Heart left ventricle (tissue), 16 donors: ENCODE data around the gene ZNF521. TPM values are rescaled to one million over a fixed set of nuclear protein-coding genes. Genes with fewer than 3 reads are reported as not detected.

Experiments used
- ATAC-seq, 4 donors: fragments of 200-7000 bp; cut with Tn5 transposase; one replicate each; pipeline ENCODE4 v1.9.1; 2020 to 2022; ENCODE audit warnings: moderate library complexity in 4 of 4, mild to moderate bottlenecking in 3 of 4, moderate number of reproducible peaks in 1 of 4
- DNase-seq, 5 donors: peaks; one replicate each; pipeline ENCODE4 v3.0.0-alpha.2; 2020
- H3K27ac ChIP-seq, 12 donors: fragments of 200-600 bp; sonication (generic) in 4 of 12; one replicate each; pipeline versions ENCODE4 v1.5.0 to v1.8.0; 2016 to 2022; ENCODE audit warnings: mild to moderate bottlenecking in 2 of 12
- H3K27me3 ChIP-seq, 9 donors: fragments of 200-600 bp; sonication (generic) in 2 of 9; one replicate each; pipeline versions ENCODE4 v1.5.1 to v1.8.0; 2016 to 2022; ENCODE audit warnings: mild to moderate bottlenecking in 3 of 9
- H3K36me3 ChIP-seq, 9 donors: fragments of 200-600 bp; sonication (generic) in 2 of 9; one replicate each; pipeline versions ENCODE4 v1.5.0 to v1.8.0; 2018 to 2022; ENCODE audit warnings: mild to moderate bottlenecking in 2 of 9
- H3K4me1 ChIP-seq, 12 donors: fragments of 200-600 bp; sonication (generic) in 4 of 12; one replicate each; pipeline versions ENCODE4 v1.5.0 to v1.8.0; 2016 to 2022; ENCODE audit warnings: mild to moderate bottlenecking in 3 of 12
- H3K4me3 ChIP-seq, 12 donors: fragments of 200-600 bp; sonication (generic) in 4 of 12; one replicate each; pipeline versions ENCODE4 v1.5.0 to v1.8.0; 2017 to 2022; ENCODE audit warnings: mild to moderate bottlenecking in 9 of 12, moderate library complexity in 4 of 12
- H3K9me3 ChIP-seq, 12 donors: fragments of 200-600 bp; sonication (generic) in 4 of 12; one replicate each; pipeline versions ENCODE4 v1.5.0 to v1.8.0; 2016 to 2022; ENCODE audit warnings: mild to moderate bottlenecking in 1 of 12
- POLR2A ChIP-seq, 2 donors: fragments of 450-650 bp; IDR thresholded peaks; one replicate each; pipeline ENCODE4 v1.6.1; 2017; ENCODE audit warnings: antibody characterized with exemption in 2 of 2, mild to moderate bottlenecking in 2 of 2, moderate library complexity in 2 of 2
- WGBS, 4 donors: extraction: QIAGEN DNeasy Blood & Tissue Kit in 2 of 4; methylation state at CpG; one replicate each; pipeline versions ENCODE4 v1.1.5 to v1.1.7; 2013 to 2018; 5-methylcytosine and 5-hydroxymethylcytosine counted together
- intact Hi-C, 10 donors: fragments of 100-400 bp; cut with DNase I; formaldehyde crosslinking; loops; one replicate each; pipeline versions ENCODE4 v1.11.1 to v1.14.2; 2022
- polyA plus RNA-seq, 2 donors: library from polyadenylated mRNA; stranded (reverse); fragments of 200-250 nt; gene quantifications; one replicate each; pipeline ENCODE4 v1.2.3, GENCODE V29; 2013
- total RNA-seq, 9 donors: library from RNA; depleted of rRNA in 2 of 9; stranded (reverse); fragments of >200 nt in 2 of 9; fragmentation: NEBNext Ultra II Directional in 3 of 9; extraction: Animal tissue kit (Norgen Biotek cat#: 25700) in 3 of 9; gene quantifications; one replicate each; pipeline versions ENCODE4 v1.1.0 to v1.2.4, GENCODE V29; 2016 to 2023
- TF ChIP-seq, protein P1 (sequence below), 12 donors: fragments of 200-600 bp; sonication (generic) in 4 of 12; IDR thresholded peaks; one replicate each; pipeline versions ENCODE4 v1.5.0 to v1.8.0; 2018 to 2022; ENCODE audit warnings: antibody characterized with exemption in 12 of 12, mild to moderate bottlenecking in 5 of 12
- donor health status: ischemic (EF 13 %, LVEDD 7.1; RV severe dilation, severe dysfunction).
- donor health status: healthy with polysubstance abuse.
- donor health status: DM: no; HTN: yes; CAD: no.
- donor health status: DM: no; HTN: no; CAD: no.
- donor health status: ischemic (EF 25% LVEDD 6.9; RV normal size, moderate dysfunction).
- donor health status: ischemic (EF 25% LVEDD 5.7; RV mildly dilated, moderate dysfunction).
- donor health status: healthy.
- donor health status: DM: yes; HTN: yes; CAD: no.
- donor health status: ischemic (EF 35%, LVEDD 5.7; RV mildly dilated, moderate dysfunction).
- donor health status: nonischemic (EF 11% LVEDD 7.7; RV severe dilation, severe dysfunction).
- donor health status: DM: yes; HTN: yes; CAD: no.
- donor health status: PGD.
- donor health status: ischemic (EF 29% LVEDD 5.4; RV normal size, mild dysfunction).
- donor health status: nonischemic (EF 23%, LVEDD 6.1; RV moderate dilation, normal function).

ZNF521 gene
- total and polyA plus RNA-seq, 11 donors, result 1.5 to 24.4 (median 14.9) TPM

DNA sequence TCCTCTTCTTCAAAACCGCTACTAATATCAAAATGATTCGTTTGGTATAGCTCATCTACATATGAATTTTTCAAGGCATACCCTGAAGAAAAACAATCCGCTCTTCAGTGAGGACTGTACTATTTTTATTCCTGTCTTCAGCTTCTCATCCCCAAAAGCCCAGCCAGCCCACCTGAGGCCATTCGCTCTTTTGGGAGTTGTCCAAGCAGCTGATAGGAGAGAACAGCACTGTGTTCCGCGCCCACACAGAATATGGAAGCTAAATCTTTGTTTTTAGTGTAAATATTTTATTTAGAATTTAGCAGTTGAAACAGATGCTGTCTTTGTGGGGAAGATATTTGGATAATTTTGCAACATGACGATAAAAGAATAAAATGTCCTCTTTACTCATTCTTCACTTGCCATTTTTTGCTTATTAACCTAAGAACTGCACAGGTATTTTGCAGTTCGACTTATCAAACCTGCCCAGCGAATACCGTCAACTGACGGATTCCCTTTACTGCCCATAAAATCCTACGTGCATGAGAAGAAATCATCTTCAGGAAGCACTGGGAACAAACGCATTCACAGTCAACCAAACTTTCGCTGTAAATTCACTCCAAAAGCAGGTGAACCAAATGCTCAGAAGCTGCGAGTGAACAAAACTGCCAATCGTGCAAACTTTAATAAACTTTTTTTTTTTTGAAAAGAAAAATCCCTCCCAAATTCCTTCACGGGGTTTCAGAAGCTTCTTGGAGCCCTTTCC is 3.4 kb downstream of the ZNF521 start:
- no peak for TF ChIP-seq POLR2A (IDR thresholded peaks at IDR 0.05)
- TF ChIP-seq, protein P1, sequence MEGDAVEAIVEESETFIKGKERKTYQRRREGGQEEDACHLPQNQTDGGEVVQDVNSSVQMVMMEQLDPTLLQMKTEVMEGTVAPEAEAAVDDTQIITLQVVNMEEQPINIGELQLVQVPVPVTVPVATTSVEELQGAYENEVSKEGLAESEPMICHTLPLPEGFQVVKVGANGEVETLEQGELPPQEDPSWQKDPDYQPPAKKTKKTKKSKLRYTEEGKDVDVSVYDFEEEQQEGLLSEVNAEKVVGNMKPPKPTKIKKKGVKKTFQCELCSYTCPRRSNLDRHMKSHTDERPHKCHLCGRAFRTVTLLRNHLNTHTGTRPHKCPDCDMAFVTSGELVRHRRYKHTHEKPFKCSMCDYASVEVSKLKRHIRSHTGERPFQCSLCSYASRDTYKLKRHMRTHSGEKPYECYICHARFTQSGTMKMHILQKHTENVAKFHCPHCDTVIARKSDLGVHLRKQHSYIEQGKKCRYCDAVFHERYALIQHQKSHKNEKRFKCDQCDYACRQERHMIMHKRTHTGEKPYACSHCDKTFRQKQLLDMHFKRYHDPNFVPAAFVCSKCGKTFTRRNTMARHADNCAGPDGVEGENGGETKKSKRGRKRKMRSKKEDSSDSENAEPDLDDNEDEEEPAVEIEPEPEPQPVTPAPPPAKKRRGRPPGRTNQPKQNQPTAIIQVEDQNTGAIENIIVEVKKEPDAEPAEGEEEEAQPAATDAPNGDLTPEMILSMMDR (IDR thresholded peaks at IDR 0.05), result no peak
- no peak for ATAC-seq
- 30 to 37% (median 33%) methylated on average over 17 of the region's 17 CpGs for WGBS, 4 donors
- Histone ChIP-seq H3K4me3 (peak overlapping the region; percentile 52 to 89 (median 78)), H3K36me3 (no peaks in the 10 kb centered on the region), H3K27me3 (peaks cover 0 to 31% (median 0%) of the 10 kb centered on the region in 9 donors), H3K27ac (peak overlapping the region; percentile 80 to 95 (median 91)), H3K9me3 (no peaks in the 10 kb centered on the region), H3K4me1 (peaks cover 0 to 54% (median 24%) of the 10 kb centered on the region in 12 donors)
- intact Hi-C loops, result loop anchor here in 7 of 10 donors (5.0 to 10.0 kb wide), 11 partner anchors 61 to 471 kb away; no protein-coding TSS in a partner anchor
- peak in 1 of 5 donors; percentile 40 for DNase-seq

DNA sequence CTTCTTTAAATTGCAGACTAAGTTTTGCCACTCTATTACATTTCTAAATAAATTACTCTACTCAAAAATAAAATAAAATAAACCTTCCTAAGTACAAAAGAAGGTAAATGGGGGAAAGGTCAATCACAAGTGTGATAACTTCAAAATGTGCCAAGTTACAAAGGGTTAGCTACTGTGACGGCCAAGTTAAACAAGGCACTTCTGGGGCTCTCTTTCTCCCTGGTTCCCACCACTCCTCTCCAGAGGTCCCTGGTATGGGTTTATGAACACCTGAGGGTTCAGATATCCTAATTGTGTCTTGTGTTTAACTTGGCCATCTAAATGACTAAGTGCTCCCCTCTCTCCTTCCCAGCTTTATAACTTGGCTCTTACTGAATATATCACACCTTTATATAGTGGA is 5.4 kb downstream of the ZNF521 start:
- H3K27ac ChIP-seq, result peak overlapping the region in 9 of 12 donors; percentile 8 to 89 (median 19)
- intact Hi-C loops, result loop anchor here in 7 of 10 donors (5.0 to 10.0 kb wide), 11 partner anchors 59 to 469 kb away; no protein-coding TSS in a partner anchor
- peaks cover 0 to 31% (median 0%) of the 10 kb centered on the region in 9 donors for H3K27me3 ChIP-seq

DNA sequence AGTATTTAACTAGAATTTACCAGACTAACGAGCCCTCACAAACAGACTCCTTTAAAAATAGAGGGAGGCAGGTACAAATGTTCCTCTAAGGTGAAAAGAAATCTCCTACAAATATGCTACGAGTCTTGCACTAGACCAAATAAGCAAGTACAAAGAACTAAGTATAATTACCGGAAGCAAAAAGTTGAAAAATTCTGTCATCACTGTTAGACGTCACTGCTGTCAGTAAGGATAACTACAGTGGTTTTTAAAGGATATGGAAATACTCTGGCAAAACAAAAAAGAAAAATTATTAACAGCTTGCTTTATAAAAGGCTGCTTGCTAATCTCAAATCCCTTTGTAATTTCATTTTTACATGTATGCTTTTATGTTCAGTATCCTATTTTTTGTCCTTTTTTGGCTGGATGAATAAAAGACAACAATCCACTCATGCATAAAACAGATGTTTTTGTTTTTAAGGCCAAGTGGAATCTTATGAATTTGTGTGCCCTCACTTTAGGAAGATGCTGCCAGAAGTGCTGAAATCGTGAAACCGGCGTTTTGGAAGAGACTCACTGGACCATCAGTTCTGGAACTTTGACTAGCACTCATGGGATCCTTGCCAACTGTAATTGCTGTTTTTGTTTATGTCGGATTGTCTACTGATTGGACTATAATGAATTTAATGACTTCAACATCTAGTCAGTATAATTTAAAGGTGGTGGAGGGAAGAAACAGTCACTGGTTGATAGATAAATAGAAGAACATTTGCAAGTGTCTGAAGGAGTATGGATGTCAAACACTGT is 6.7 kb downstream of the ZNF521 start:
- H3K36me3 ChIP-seq, result no peaks in the 10 kb centered on the region
- peak overlapping the region in 1 of 12 donors; percentile 9 for H3K4me3 ChIP-seq
- peaks cover 0 to 55% (median 24%) of the 10 kb centered on the region in 12 donors for H3K4me1 ChIP-seq
- H3K27me3 ChIP-seq, result peaks cover 0 to 24% (median 0%) of the 10 kb centered on the region in 9 donors
- intact Hi-C loops, result loop anchor here in 7 of 10 donors (2.0 to 10.0 kb wide), 12 partner anchors 58 to 468 kb away; no protein-coding TSS in a partner anchor
- H3K9me3 ChIP-seq, result no peaks in the 10 kb centered on the region
- no peak for TF ChIP-seq POLR2A (IDR thresholded peaks at IDR 0.05)
- TF ChIP-seq, protein P1 (IDR thresholded peaks at IDR 0.05), result no peak
- no peak for ATAC-seq
- DNase-seq, result no peak
- peak overlapping the region in 4 of 12 donors; percentile 7 to 89 (median 11) for H3K27ac ChIP-seq
- 21 to 24% (median 23%) methylated on average over 8 of the region's 8 CpGs for WGBS, 4 donors

More for the DNA sequence above, 5.4 kb downstream of the ZNF521 start:
- Histone ChIP-seq H3K36me3 (no peaks in the 10 kb centered on the region), H3K4me3 (no peak overlapping the region), H3K9me3 (no peaks in the 10 kb centered on the region), H3K4me1 (peaks cover 0 to 49% (median 24%) of the 10 kb centered on the region in 12 donors)
- DNase-seq (no peak), ATAC-seq (peak in 2 of 4 donors; percentile 20 to 29)
- TF ChIP-seq POLR2A (IDR thresholded peaks at IDR 0.05), result no peak
- TF ChIP-seq, protein P1 (IDR thresholded peaks at IDR 0.05), result no peak
- 45 to 59% (median 50%) methylated on average over 1 of the region's 1 CpG for WGBS, 4 donors
